Heart left ventricle (tissue), 13 donors: Measurements from ENCODE around the gene PLCB2.

ENCODE experiments used
- POLR2A ChIP-seq, 2 donors: fragments of 450-650 bp; IDR thresholded peaks; one replicate each; pipeline ENCODE4 v1.6.1; 2017; ENCODE audit warnings: antibody characterized with exemption in 2 of 2, mild to moderate bottlenecking in 2 of 2, moderate library complexity in 2 of 2
- TF ChIP-seq, protein P1 (sequence below), 12 donors: fragments of 200-600 bp; sonication (generic) in 4 of 12; IDR thresholded peaks; one replicate each; pipeline versions ENCODE4 v1.5.0 to v1.8.0; 2018 to 2022; ENCODE audit warnings: antibody characterized with exemption in 12 of 12, mild to moderate bottlenecking in 5 of 12
- donor health status: ischemic (EF 13 %, LVEDD 7.1; RV severe dilation, severe dysfunction).
- donor health status: DM: no; HTN: yes; CAD: no.
- donor health status: DM: no; HTN: no; CAD: no.
- donor health status: ischemic (EF 25% LVEDD 6.9; RV normal size, moderate dysfunction).
- donor health status: ischemic (EF 25% LVEDD 5.7; RV mildly dilated, moderate dysfunction).
- donor health status: ischemic (EF 35%, LVEDD 5.7; RV mildly dilated, moderate dysfunction).
- donor health status: nonischemic (EF 11% LVEDD 7.7; RV severe dilation, severe dysfunction).
- donor health status: DM: yes; HTN: yes; CAD: no.
- donor health status: PGD.
- donor health status: ischemic (EF 29% LVEDD 5.4; RV normal size, mild dysfunction).
- donor health status: nonischemic (EF 23%, LVEDD 6.1; RV moderate dilation, normal function).

DNA sequence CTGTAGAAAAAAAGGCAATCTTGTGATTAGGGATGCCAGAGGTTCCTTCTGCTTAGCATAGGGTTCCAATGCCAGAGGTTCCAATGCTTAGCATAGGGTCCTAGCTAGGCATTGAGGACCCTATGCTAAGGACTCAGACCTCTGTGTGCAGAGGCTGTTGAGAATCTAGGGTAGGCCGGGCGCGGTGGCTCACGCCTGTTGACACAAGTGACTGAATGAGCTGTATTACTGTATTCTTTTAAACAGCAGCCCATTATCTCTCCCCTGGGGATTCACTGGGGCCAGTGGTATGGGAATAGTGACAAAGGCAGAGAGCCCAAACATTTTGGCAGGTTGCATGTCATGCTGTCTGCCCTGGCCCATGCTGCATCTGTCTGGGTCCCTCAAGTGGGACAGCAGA is 52.7 kb downstream of the PLCB2 start:
- TF ChIP-seq, protein P1, sequence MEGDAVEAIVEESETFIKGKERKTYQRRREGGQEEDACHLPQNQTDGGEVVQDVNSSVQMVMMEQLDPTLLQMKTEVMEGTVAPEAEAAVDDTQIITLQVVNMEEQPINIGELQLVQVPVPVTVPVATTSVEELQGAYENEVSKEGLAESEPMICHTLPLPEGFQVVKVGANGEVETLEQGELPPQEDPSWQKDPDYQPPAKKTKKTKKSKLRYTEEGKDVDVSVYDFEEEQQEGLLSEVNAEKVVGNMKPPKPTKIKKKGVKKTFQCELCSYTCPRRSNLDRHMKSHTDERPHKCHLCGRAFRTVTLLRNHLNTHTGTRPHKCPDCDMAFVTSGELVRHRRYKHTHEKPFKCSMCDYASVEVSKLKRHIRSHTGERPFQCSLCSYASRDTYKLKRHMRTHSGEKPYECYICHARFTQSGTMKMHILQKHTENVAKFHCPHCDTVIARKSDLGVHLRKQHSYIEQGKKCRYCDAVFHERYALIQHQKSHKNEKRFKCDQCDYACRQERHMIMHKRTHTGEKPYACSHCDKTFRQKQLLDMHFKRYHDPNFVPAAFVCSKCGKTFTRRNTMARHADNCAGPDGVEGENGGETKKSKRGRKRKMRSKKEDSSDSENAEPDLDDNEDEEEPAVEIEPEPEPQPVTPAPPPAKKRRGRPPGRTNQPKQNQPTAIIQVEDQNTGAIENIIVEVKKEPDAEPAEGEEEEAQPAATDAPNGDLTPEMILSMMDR (IDR thresholded peaks at IDR 0.05): no peak
- no peak for TF ChIP-seq POLR2A (IDR thresholded peaks at IDR 0.05)
